ENCODE measurements around the gene GMDS.

DNA sequence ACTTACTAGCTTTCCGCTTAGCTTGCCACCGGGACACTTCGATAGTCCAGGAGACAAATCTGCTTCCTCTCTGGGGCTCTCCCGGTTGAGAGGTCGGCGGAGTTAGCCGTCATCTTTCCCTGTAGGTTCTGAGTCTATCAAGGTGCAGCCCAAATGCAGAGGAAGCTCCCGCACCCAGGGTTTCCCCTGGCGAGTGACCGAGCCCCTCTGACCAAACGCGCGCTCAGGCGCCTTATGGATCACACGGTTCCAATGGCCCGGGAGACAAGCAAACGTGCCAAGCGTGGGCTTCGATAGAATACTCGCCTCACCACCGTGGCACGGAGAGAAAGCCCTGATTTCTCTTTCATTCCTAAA lies 651.5 kb downstream of the GMDS start:
- TF ChIP-seq, protein P1, sequence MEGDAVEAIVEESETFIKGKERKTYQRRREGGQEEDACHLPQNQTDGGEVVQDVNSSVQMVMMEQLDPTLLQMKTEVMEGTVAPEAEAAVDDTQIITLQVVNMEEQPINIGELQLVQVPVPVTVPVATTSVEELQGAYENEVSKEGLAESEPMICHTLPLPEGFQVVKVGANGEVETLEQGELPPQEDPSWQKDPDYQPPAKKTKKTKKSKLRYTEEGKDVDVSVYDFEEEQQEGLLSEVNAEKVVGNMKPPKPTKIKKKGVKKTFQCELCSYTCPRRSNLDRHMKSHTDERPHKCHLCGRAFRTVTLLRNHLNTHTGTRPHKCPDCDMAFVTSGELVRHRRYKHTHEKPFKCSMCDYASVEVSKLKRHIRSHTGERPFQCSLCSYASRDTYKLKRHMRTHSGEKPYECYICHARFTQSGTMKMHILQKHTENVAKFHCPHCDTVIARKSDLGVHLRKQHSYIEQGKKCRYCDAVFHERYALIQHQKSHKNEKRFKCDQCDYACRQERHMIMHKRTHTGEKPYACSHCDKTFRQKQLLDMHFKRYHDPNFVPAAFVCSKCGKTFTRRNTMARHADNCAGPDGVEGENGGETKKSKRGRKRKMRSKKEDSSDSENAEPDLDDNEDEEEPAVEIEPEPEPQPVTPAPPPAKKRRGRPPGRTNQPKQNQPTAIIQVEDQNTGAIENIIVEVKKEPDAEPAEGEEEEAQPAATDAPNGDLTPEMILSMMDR (IDR thresholded peaks at IDR 0.05; ENCODE audit: low read length): no peak
- no peak for TF ChIP-seq EZH2 (optimal IDR thresholded peaks at IDR 0.05; ENCODE audit: low read depth, low read length)
- TF ChIP-seq EZH2phosphoT487 (IDR thresholded peaks at IDR 0.05; ENCODE audit: low read length): no peak
